A673 (cell line): Measurements from ENCODE around the gene FAM177B. TPM values are rescaled to one million over a fixed set of nuclear protein-coding genes. Genes with fewer than 3 reads are reported as not detected.

Source experiments
- BruUV-seq: library from RNA; stranded (reverse); fragments of 400-500 nt; replicated peaks from 2 replicates; lab custom pipeline; 2021; lab: Mats Ljungman, UMichigan
- CTCF ChIA-PET: fragments of 300-600 bp; sonication (Branson Sonifier 250); formaldehyde crosslinking; loops from one replicate; lab custom pipeline; 2022; ENCODE audit warnings: antibody characterized with exemption; lab: Charles Lee
- POLR2A ChIA-PET: fragments of 300-600 bp; sonication (Branson Sonifier 250); formaldehyde crosslinking; loops from one replicate; lab custom pipeline; 2022; ENCODE audit warnings: antibody characterized with exemption; ENCODE audit not compliant: low non-redundant PET; lab: Charles Lee
- DNase-seq: peaks from one replicate; pipeline ENCODE4 v3.0.0-alpha.2; 2015; ENCODE audit warnings: low spot score
- H3K27ac ChIP-seq: fragments of 200-600 bp; sonication (generic); 2 replicates; pipeline ENCODE4 v1.5.1; 2016; ENCODE audit warnings: mixed run types, low read depth, mild to moderate bottlenecking, mixed read lengths, antibody characterized with exemption, low read length; ENCODE audit not compliant: poor library complexity, severe bottlenecking
- H3K27me3 ChIP-seq: fragments of 200-600 bp; sonication (generic); replicated peaks from 2 replicates; pipeline ENCODE4 v1.6.1; 2017; ENCODE audit warnings: mixed run types, low read depth, mild to moderate bottlenecking, mixed read lengths, antibody characterized with exemption, low read length; ENCODE audit not compliant: insufficient read depth, poor library complexity
- H3K36me3 ChIP-seq: fragments of 200-600 bp; sonication (generic); 2 replicates; pipeline ENCODE4 v1.6.1; 2016; ENCODE audit warnings: mixed run types, mild to moderate bottlenecking, mixed read lengths, antibody characterized with exemption, low read length; ENCODE audit not compliant: insufficient read depth, poor library complexity, severe bottlenecking
- H3K4me1 ChIP-seq: fragments of 200-600 bp; sonication (generic); 2 replicates; pipeline ENCODE4 v1.6.1; 2017; ENCODE audit warnings: mixed run types, mild to moderate bottlenecking, mixed read lengths, antibody characterized with exemption, low read length; ENCODE audit not compliant: insufficient read depth, poor library complexity, severe bottlenecking
- H3K4me3 ChIP-seq: fragments of 200-600 bp; sonication (generic); 2 replicates; pipeline ENCODE4 v1.5.1; 2016; ENCODE audit warnings: low read depth, mixed run types, mild to moderate bottlenecking, mixed read lengths, low read length; ENCODE audit not compliant: poor library complexity, severe bottlenecking
- H3K9me3 ChIP-seq: fragments of 200-600 bp; sonication (generic); 2 replicates; pipeline ENCODE4 v1.6.1; 2016; ENCODE audit warnings: mixed run types, low read depth, mild to moderate bottlenecking, mixed read lengths, antibody characterized with exemption, low read length; ENCODE audit not compliant: poor library complexity, severe bottlenecking
- EZH2 ChIP-seq: fragments of 200-600 bp; sonication (generic); IDR thresholded peaks from 2 replicates; pipeline ENCODE4 v1.6.1; 2017; ENCODE audit warnings: borderline replicate concordance, low read depth, mild to moderate bottlenecking, mixed read lengths, antibody characterized with exemption, low read length; ENCODE audit not compliant: poor library complexity, severe bottlenecking
- intact Hi-C: fragments of 100-400 bp; cut with micrococcal nuclease; formaldehyde crosslinking; loops from one replicate; pipeline ENCODE4 v1.10.0; 2022; ENCODE audit not compliant: unreplicated experiment
- total RNA-seq: library from RNA; stranded (reverse); gene quantifications from 2 replicates; pipeline ENCODE4 v1.2.3, GENCODE V29; 2021
- TF ChIP-seq, protein P1 (sequence below): fragments of 300-800, 200-600 bp; sonication (generic); conservative IDR thresholded peaks from 2 replicates; pipeline ENCODE4 v1.5.1; 2017; ENCODE audit warnings: low read depth, mild to moderate bottlenecking, antibody characterized with exemption, low read length, moderate library complexity, mixed read lengths

Gene FAM177B
- total RNA-seq, 1 experiment from 2014 or later = not detected

DNA sequence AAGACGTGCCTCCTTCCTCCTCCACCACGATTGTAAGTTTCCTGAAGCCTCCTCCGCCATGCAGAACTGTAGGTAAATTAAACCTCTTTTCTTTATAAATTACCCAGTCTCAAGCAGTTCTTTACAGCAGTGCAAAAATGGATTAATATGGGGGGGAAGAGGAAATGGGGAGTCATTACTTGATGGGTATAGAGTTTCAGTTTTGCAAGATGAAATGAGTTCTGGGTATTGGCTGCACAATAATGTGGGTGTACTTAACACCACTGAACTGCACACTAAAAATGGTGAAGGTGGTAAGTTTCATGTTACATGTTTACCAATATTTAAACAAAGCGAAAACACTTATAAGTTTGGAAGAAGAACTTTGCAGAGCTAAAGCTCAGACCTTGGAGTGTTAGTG lies 53.5 kb downstream of the FAM177B start:
- intact Hi-C loops = loop anchor here (5.0 kb wide), 1 partner anchor 892 kb away; no protein-coding TSS in a partner anchor
- Histone ChIP-seq H3K4me1 (peaks cover 10% of the 10 kb centered on the region), H3K4me3 (no peak overlapping the region), H3K27ac (no peak overlapping the region), H3K36me3 (no peaks in the 10 kb centered on the region), H3K27me3 (no peaks in the 10 kb centered on the region), H3K9me3 (no peaks in the 10 kb centered on the region)
- CTCF ChIA-PET = no interaction called here
- TF ChIP-seq EZH2 = no peak
- TF ChIP-seq, protein P1, sequence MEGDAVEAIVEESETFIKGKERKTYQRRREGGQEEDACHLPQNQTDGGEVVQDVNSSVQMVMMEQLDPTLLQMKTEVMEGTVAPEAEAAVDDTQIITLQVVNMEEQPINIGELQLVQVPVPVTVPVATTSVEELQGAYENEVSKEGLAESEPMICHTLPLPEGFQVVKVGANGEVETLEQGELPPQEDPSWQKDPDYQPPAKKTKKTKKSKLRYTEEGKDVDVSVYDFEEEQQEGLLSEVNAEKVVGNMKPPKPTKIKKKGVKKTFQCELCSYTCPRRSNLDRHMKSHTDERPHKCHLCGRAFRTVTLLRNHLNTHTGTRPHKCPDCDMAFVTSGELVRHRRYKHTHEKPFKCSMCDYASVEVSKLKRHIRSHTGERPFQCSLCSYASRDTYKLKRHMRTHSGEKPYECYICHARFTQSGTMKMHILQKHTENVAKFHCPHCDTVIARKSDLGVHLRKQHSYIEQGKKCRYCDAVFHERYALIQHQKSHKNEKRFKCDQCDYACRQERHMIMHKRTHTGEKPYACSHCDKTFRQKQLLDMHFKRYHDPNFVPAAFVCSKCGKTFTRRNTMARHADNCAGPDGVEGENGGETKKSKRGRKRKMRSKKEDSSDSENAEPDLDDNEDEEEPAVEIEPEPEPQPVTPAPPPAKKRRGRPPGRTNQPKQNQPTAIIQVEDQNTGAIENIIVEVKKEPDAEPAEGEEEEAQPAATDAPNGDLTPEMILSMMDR = no peak
- POLR2A ChIA-PET = no interaction called here
- no TSS peak for BruUV-seq
- no peak for DNase-seq

GRCh38 chr1:222791006-222791710 lies 54.2 kb downstream of the FAM177B start:
- Histone ChIP-seq H3K4me3 (no peak overlapping the region), H3K4me1 (peaks cover 4% of the 10 kb centered on the region), H3K27ac (no peak overlapping the region), H3K27me3 (no peaks in the 10 kb centered on the region), H3K9me3 (no peaks in the 10 kb centered on the region), H3K36me3 (no peaks in the 10 kb centered on the region)
- TF ChIP-seq, protein P1 = no peak
- TF ChIP-seq EZH2 = no peak
- intact Hi-C loops = loop anchor here (5.0 kb wide), 1 partner anchor 891 kb away; no protein-coding TSS in a partner anchor
- peak; percentile 39 for DNase-seq
- CTCF ChIA-PET = interaction anchor here (0.7 to 0.8 kb wide), 2 partner anchors 294 to 299 kb away, joined by 3 to 5 read pairs; no protein-coding TSS in a partner anchor
- BruUV-seq = no TSS peak
- POLR2A ChIA-PET = no interaction called here

DNA sequence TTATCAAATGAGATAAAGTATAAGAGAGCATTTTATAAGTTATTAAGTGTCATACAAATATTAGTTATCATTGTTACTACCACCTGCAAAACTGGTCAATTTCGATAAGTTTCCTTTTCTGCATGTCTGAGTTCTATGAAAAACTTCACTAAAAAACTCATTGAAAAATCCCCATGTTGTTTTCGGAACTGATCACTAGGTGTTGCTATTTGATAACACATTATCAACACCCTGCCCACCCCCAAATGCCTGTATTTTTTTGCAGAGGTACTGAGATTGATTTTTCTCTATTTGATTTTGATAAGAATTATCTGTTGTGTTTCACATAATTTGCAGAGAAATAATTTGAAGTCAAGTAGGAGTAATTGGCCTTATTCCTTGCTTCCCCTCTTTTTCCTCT lies 55.7 kb downstream of the FAM177B start:
- no peaks in the 10 kb centered on the region for H3K4me1 ChIP-seq
- H3K27ac ChIP-seq = no peak overlapping the region
- H3K27me3 ChIP-seq = no peaks in the 10 kb centered on the region
- TF ChIP-seq, protein P1 = peak; percentile 65
- TF ChIP-seq EZH2 = no peak
- ChIA-PET POLR2A (interaction anchor here (0.7 kb wide), 1 partner anchor 178 kb away, joined by 4 read pairs; no protein-coding TSS in a partner anchor), CTCF (interaction anchor here (0.6 to 1.0 kb wide), 2 partner anchors 288 to 297 kb away, joined by 5 read pairs; no protein-coding TSS in a partner anchor)
- H3K36me3 ChIP-seq = no peaks in the 10 kb centered on the region
- H3K9me3 ChIP-seq = no peaks in the 10 kb centered on the region
- H3K4me3 ChIP-seq = no peak overlapping the region
- BruUV-seq = no TSS peak
- intact Hi-C loops = loop anchor here (1.0 to 5.0 kb wide), 3 partner anchors 289 to 890 kb away; no protein-coding TSS in a partner anchor
- DNase-seq = peak; percentile 33
